GM23338 (cell line): Measurements from ENCODE around the gene AATF. TPM values are rescaled to one million over a fixed set of nuclear protein-coding genes. Genes with fewer than 3 reads are reported as not detected.

ENCODE experiments used
- ATAC-seq: fragments of 200-7000 bp; cut with Tn5 transposase; 3 replicates; pipeline ENCODE4 v1.9.1; 2020
- DNase-seq: peaks from one replicate; pipeline ENCODE4 v3.0.0-alpha.2; 2015; ENCODE audit warnings: low spot score
- H2AFZ ChIP-seq: fragments of 200-600 bp; sonication (generic); 2 replicates; pipeline ENCODE4 v1.8.0; 2016; ENCODE audit warnings: antibody characterized with exemption, mild to moderate bottlenecking, moderate library complexity
- H3F3A ChIP-seq: fragments of 200-600 bp; sonication (generic); replicated peaks from 2 replicates; pipeline ENCODE4 v1.8.0; 2017; ENCODE audit warnings: antibody characterized with exemption, mixed run types, low read depth
- H3K27ac ChIP-seq: fragments of 200-600 bp; sonication (generic); 2 replicates; pipeline ENCODE4 v1.6.1; 2016; ENCODE audit warnings: low read depth
- H3K27me3 ChIP-seq: fragments of 200-600 bp; sonication (generic); 2 replicates; pipeline ENCODE4 v1.8.0; 2016; ENCODE audit warnings: mild to moderate bottlenecking, mixed run types, moderate library complexity; ENCODE audit not compliant: insufficient read depth
- H3K36me3 ChIP-seq: fragments of 200-600 bp; sonication (generic); 2 replicates; pipeline ENCODE4 v1.8.0; 2016; ENCODE audit warnings: mild to moderate bottlenecking; ENCODE audit not compliant: insufficient read depth
- H3K4me1 ChIP-seq: fragments of 200-600 bp; sonication (generic); 2 replicates; pipeline ENCODE4 v1.8.0; 2016; ENCODE audit warnings: mild to moderate bottlenecking, moderate library complexity; ENCODE audit not compliant: insufficient read depth
- H3K4me2 ChIP-seq: fragments of 200-600 bp; sonication (generic); 2 replicates; pipeline ENCODE4 v1.7.1; 2017; ENCODE audit warnings: mixed run types
- H3K4me3 ChIP-seq: fragments of 200-600 bp; sonication (generic); 2 replicates; pipeline ENCODE4 v1.6.1; 2016; ENCODE audit warnings: mixed run types
- H3K79me2 ChIP-seq: fragments of 200-600 bp; sonication (generic); replicated peaks from 2 replicates; pipeline ENCODE4 v1.8.0; 2017; ENCODE audit warnings: mild to moderate bottlenecking; ENCODE audit not compliant: insufficient read depth
- H3K9me2 ChIP-seq: fragments of 200-600 bp; sonication (generic); 2 replicates; pipeline ENCODE4 v1.8.0; 2017; ENCODE audit not compliant: insufficient read depth
- H4K20me1 ChIP-seq: fragments of 200-600 bp; sonication (generic); replicated peaks from 2 replicates; pipeline ENCODE4 v1.8.0; 2017; ENCODE audit warnings: mild to moderate bottlenecking; ENCODE audit not compliant: insufficient read depth
- H3K27ac Mint-ChIP-seq: 2 replicates; pipeline ENCODE4 v1.8.0; 2020; ENCODE audit warnings: inconsistent platforms, mild to moderate bottlenecking, moderate library complexity, mixed read lengths
- H3K27me3 Mint-ChIP-seq: 3 replicates; pipeline ENCODE4 v1.8.0; 2022; ENCODE audit warnings: low read depth, mild to moderate bottlenecking, moderate library complexity, mixed read lengths, inconsistent platforms; ENCODE audit not compliant: insufficient read depth, poor library complexity
- H3K36me3 Mint-ChIP-seq: 3 replicates; pipeline ENCODE4 v1.8.0; 2021; ENCODE audit warnings: low read depth, mild to moderate bottlenecking, inconsistent platforms, moderate library complexity, mixed read lengths
- H3K4me1 Mint-ChIP-seq: 3 replicates; pipeline ENCODE4 v1.8.0; 2020; ENCODE audit warnings: mild to moderate bottlenecking, inconsistent platforms, mixed read lengths
- H3K4me3 Mint-ChIP-seq: 3 replicates; pipeline ENCODE4 v1.8.0; 2021; ENCODE audit warnings: moderate library complexity, mild to moderate bottlenecking, inconsistent platforms, mixed read lengths
- H3K9me3 Mint-ChIP-seq: 3 replicates; pipeline ENCODE4 v1.8.0; 2020; ENCODE audit warnings: moderate library complexity, mild to moderate bottlenecking, inconsistent platforms, mixed read lengths
- CREB1 ChIP-seq: fragments of 250-450 bp; sonication (Bioruptor Pico); IDR thresholded peaks from 2 replicates; pipeline ENCODE4 v1.5.0; 2020; ENCODE audit warnings: low read depth, mild to moderate bottlenecking, moderate library complexity
- CTCF ChIP-seq, 2 experiments: fragments of 200-600 bp in 1 of 2; sonication (generic) in 1 of 2; conservative IDR thresholded peaks; 2 replicates each; pipeline versions ENCODE4 v1.5.1 to v1.6.1; 2016 to 2017; ENCODE audit warnings: antibody characterized with exemption in 2 of 2, low read depth in 2 of 2, mild to moderate bottlenecking in 2 of 2, moderate library complexity in 1 of 2
- ETS1 ChIP-seq: IDR thresholded peaks from 2 replicates; pipeline ENCODE4 v1.6.1; 2016; ENCODE audit warnings: antibody characterized with exemption
- EZH2 ChIP-seq: fragments of 200-600 bp; sonication (generic); IDR thresholded peaks from one replicate; pipeline ENCODE4 v1.8.0; 2017; ENCODE audit warnings: antibody characterized with exemption, mild to moderate bottlenecking, low read depth; ENCODE audit not compliant: unreplicated experiment
- EZH2phosphoT487 ChIP-seq: fragments of 200-600 bp; sonication (generic); IDR thresholded peaks from one replicate; pipeline ENCODE4 v1.8.1; 2018; ENCODE audit warnings: antibody characterized with exemption; ENCODE audit not compliant: unreplicated experiment
- JUNB ChIP-seq: IDR thresholded peaks from one replicate; pipeline ENCODE4 v1.6.1; 2016; ENCODE audit warnings: antibody characterized with exemption; ENCODE audit not compliant: unreplicated experiment
- NANOG ChIP-seq: IDR thresholded peaks from 2 replicates; pipeline ENCODE4 v1.6.1; 2016; ENCODE audit warnings: antibody characterized with exemption, borderline replicate concordance
- POLR2AphosphoS5 ChIP-seq: IDR thresholded peaks from 2 replicates; pipeline ENCODE4 v1.6.1; 2016; ENCODE audit warnings: antibody characterized with exemption, low read depth
- REST ChIP-seq: IDR thresholded peaks from one replicate; pipeline ENCODE4 v1.6.1; 2018; ENCODE audit warnings: antibody characterized with exemption; ENCODE audit not compliant: unreplicated experiment
- STAT1 ChIP-seq: IDR thresholded peaks from one replicate; pipeline ENCODE4 v1.6.1; 2016; ENCODE audit warnings: antibody characterized with exemption; ENCODE audit not compliant: unreplicated experiment
- ZNF114 ChIP-seq: fragments of 250-450 bp; sonication (Bioruptor Pico); IDR thresholded peaks from 2 replicates; pipeline ENCODE4 v1.5.0; 2020; ENCODE audit warnings: mild to moderate bottlenecking, moderate library complexity
- ZNF331 ChIP-seq: fragments of 250-450 bp; sonication (Bioruptor Pico); IDR thresholded peaks from 2 replicates; pipeline ENCODE4 v1.5.0; 2020; ENCODE audit warnings: low read depth, mild to moderate bottlenecking, moderate library complexity
- polyA plus RNA-seq: library from polyadenylated mRNA; unstranded; fragments of >200 nt; fragmentation: Nextera tagmentation; extraction: Ambion mirVana; gene quantifications from 2 replicates; pipeline ENCODE4 v1.2.1, GENCODE V29; 2016
- total RNA-seq: library from RNA; depleted of rRNA; stranded (reverse); fragments of >200 nt; shearing (Covaris generic); gene quantifications from 2 replicates; pipeline ENCODE4 v1.2.3, GENCODE V29; 2014

Gene AATF
- total and polyA plus RNA-seq, 2 experiments from 2014 or later, result 40.2 to 71.2 TPM

- no peak overlapping the region for H3K4me2 ChIP-seq
- H3K27ac ChIP-seq, result peak overlapping the region; percentile 65; the same call in 1 of the 2 replicates
- H3K4me1 Mint-ChIP-seq, result peaks cover 22% of the 10 kb centered on the region
- H3K79me2 ChIP-seq, result no peaks in the 10 kb centered on the region
- DNase-seq (no peak), ATAC-seq (peak; percentile 42)
- no peaks in the 10 kb centered on the region for H3K9me3 Mint-ChIP-seq
- H3K27ac Mint-ChIP-seq, result peak overlapping the region; percentile 72
- H3F3A ChIP-seq, result peaks cover 3% of the 10 kb centered on the region
- TF ChIP-seq CTCF (conservative IDR thresholded peaks at IDR 0.05; ENCODE audit: low read depth in 2 of 2) (peak; percentile 25 to 42; a peak in 3 of 4 replicates), ZNF331 (no peak), CREB1 (CRISPR knock-in tag) (no peak)
- no peak overlapping the region for H3K4me3 Mint-ChIP-seq
- peaks cover 30% of the 10 kb centered on the region for H3K36me3 ChIP-seq
- no peaks in the 10 kb centered on the region for H3K4me1 ChIP-seq
- no peaks in the 10 kb centered on the region for H3K9me2 ChIP-seq
- no peak overlapping the region for H3K4me3 ChIP-seq
- peaks cover 48% of the 10 kb centered on the region for H3K36me3 Mint-ChIP-seq
- no peak overlapping the region for H2AFZ ChIP-seq
- no peaks in the 10 kb centered on the region for H3K27me3 ChIP-seq
- no peaks in the 10 kb centered on the region; the same call in 1 of the 2 replicates for H4K20me1 ChIP-seq
- peaks cover 3% of the 10 kb centered on the region for H3K27me3 Mint-ChIP-seq
Measured at GRCh38 chr17:37088913-37089312, 140.2 kb downstream of the AATF start.

GRCh38 chr17:37089956-37090355 lies 141.2 kb downstream of the AATF start:
- ATAC-seq (no peak), DNase-seq (no peak)
- no peaks in the 10 kb centered on the region for H3K79me2 ChIP-seq
- no peak overlapping the region for H2AFZ ChIP-seq
- no peak overlapping the region for H3K4me2 ChIP-seq
- peaks cover 13% of the 10 kb centered on the region for H3K4me1 Mint-ChIP-seq
- peaks cover 2% of the 10 kb centered on the region for H3K27me3 Mint-ChIP-seq
- no peak overlapping the region for H3K4me3 ChIP-seq
- peaks cover 33% of the 10 kb centered on the region for H3K36me3 ChIP-seq
- peaks cover 3% of the 10 kb centered on the region for H3F3A ChIP-seq
- no peak overlapping the region for H3K4me3 Mint-ChIP-seq
- no peaks in the 10 kb centered on the region; the same call in 1 of the 2 replicates for H4K20me1 ChIP-seq
- H3K9me2 ChIP-seq, result no peaks in the 10 kb centered on the region
- no peaks in the 10 kb centered on the region for H3K9me3 Mint-ChIP-seq
- H3K27me3 ChIP-seq, result no peaks in the 10 kb centered on the region
- TF ChIP-seq ETS1 (no peak), ZNF114 (no peak), CREB1 (CRISPR knock-in tag) (no peak), NANOG (no peak)
- H3K27ac ChIP-seq, result peak overlapping the region; percentile 65; the same call in 1 of the 2 replicates
- no peaks in the 10 kb centered on the region for H3K4me1 ChIP-seq
- peaks cover 51% of the 10 kb centered on the region for H3K36me3 Mint-ChIP-seq
- no peak overlapping the region for H3K27ac Mint-ChIP-seq

DNA sequence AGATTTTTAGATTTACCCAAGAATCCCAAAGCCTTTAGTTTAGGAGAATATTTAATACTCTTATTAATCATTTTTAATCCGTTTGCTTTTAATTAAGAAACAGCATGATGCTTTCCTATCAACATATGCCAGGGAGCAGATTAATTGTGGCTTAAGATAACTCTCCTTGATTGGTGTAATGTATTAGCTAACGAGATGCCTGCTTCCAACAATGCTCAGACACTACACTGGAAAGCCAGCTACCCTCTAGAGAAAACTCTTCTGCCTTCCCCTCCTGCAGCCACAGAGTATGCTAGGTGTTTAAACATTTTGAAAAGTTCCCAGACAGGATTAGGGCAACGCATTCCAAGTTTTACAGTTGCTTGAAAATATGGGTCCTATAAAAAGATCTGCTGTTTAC lies 142.2 kb downstream of the AATF start:
- H3K9me3 Mint-ChIP-seq, result no peaks in the 10 kb centered on the region
- peak overlapping the region; percentile 3; the same call in 1 of the 2 replicates for H3K27ac Mint-ChIP-seq
- H3F3A ChIP-seq, result peaks cover 3% of the 10 kb centered on the region
- H4K20me1 ChIP-seq, result no peaks in the 10 kb centered on the region; the same call in 1 of the 2 replicates
- H3K4me3 ChIP-seq, result no peak overlapping the region
- H3K27ac ChIP-seq, result peak overlapping the region; percentile 65; the same call in 1 of the 2 replicates
- H3K27me3 Mint-ChIP-seq, result no peaks in the 10 kb centered on the region
- H3K9me2 ChIP-seq, result no peaks in the 10 kb centered on the region
- no peak overlapping the region for H2AFZ ChIP-seq
- H3K4me1 ChIP-seq, result no peaks in the 10 kb centered on the region
- H3K79me2 ChIP-seq, result no peaks in the 10 kb centered on the region
- peaks cover 49% of the 10 kb centered on the region for H3K36me3 Mint-ChIP-seq
- DNase-seq (no peak), ATAC-seq (no peak)
- H3K4me1 Mint-ChIP-seq, result peaks cover 7% of the 10 kb centered on the region; the same call in 1 of the 3 replicates
- peaks cover 42% of the 10 kb centered on the region for H3K36me3 ChIP-seq
- no peaks in the 10 kb centered on the region for H3K27me3 ChIP-seq
- H3K4me2 ChIP-seq, result no peak overlapping the region
- H3K4me3 Mint-ChIP-seq, result no peak overlapping the region
- no peak for TF ChIP-seq STAT1
- no peak for TF ChIP-seq ZNF114
- no peak for TF ChIP-seq EZH2
- no peak for TF ChIP-seq JUNB
- no peak for TF ChIP-seq POLR2AphosphoS5
- TF ChIP-seq ETS1, result no peak
- no peak for TF ChIP-seq CREB1 (CRISPR knock-in tag)
- TF ChIP-seq REST, result no peak
- TF ChIP-seq EZH2phosphoT487, result no peak
